NCI-H446 (cell line): Measurements from ENCODE around the gene FGF6.

Source experiments
- DNase-seq, 2 experiments: peaks; one replicate each; lab custom pipeline; 2025; lab: John Stamatoyannopoulos, UW

Gene FGF6

GRCh38 chr12:4447151-4447550 lies 1.5 kb upstream of the FGF6 start:
- DNase-seq = no peak

GRCh38 chr12:4446335-4446734 lies 720 bp upstream of the FGF6 start:
- DNase-seq = no peak

- no peak for DNase-seq
Observed at GRCh38 chr12:4444031-4444430, 1.6 kb downstream of the FGF6 start.

GRCh38 chr12:4443616-4444015 lies 2.0 kb downstream of the FGF6 start:
- DNase-seq = no peak

- no peak for DNase-seq
Observed at GRCh38 chr12:4441355-4442335, 4.0 kb downstream of the FGF6 start.

GRCh38 chr12:4440187-4440941 lies 5.3 kb downstream of the FGF6 start:
- no peak for DNase-seq

GRCh38 chr12:4439736-4440135 lies 5.9 kb downstream of the FGF6 start:
- DNase-seq = no peak

GRCh38 chr12:4438834-4439596 lies 6.6 kb downstream of the FGF6 start:
- no peak for DNase-seq

- no peak for DNase-seq
Observed at GRCh38 chr12:4435537-4435936, 10.1 kb downstream of the FGF6 start.

- no peak for DNase-seq
Observed at GRCh38 chr12:4434706-4435425, 10.7 kb downstream of the FGF6 start.

- DNase-seq = no peak
Observed at GRCh38 chr12:4434301-4434700, 11.3 kb downstream of the FGF6 start.

GRCh38 chr12:4433745-4434058 lies 11.9 kb downstream of the FGF6 start:
- DNase-seq = no peak

GRCh38 chr12:4432878-4433744 lies 12.5 kb downstream of the FGF6 start:
- DNase-seq = no peak

GRCh38 chr12:4431866-4432265 lies 13.7 kb downstream of the FGF6 start:
- no peak for DNase-seq

- no peak for DNase-seq
Observed at GRCh38 chr12:4431436-4431835, 14.2 kb downstream of the FGF6 start.

- DNase-seq = no peak
Observed at GRCh38 chr12:4424422-4424821, 21.2 kb downstream of the FGF6 start.

- DNase-seq = no peak
Observed at GRCh38 chr12:4423528-4424195, 22.0 kb downstream of the FGF6 start.

GRCh38 chr12:4422985-4423384 lies 22.6 kb downstream of the FGF6 start:
- DNase-seq = no peak

- DNase-seq = peak; percentile 32 to 47
Observed at GRCh38 chr12:4421590-4422031, 24.0 kb downstream of the FGF6 start.

- no peak for DNase-seq
Observed at GRCh38 chr12:4420138-4420670, 25.4 kb downstream of the FGF6 start.
